ENCODE results near the gene CCDC85C. TPM values are rescaled to one million over a fixed set of nuclear protein-coding genes. Genes with fewer than 3 reads are reported as not detected.

Gene CCDC85C
- total RNA-seq, 2 experiments from 2014 or later, result 10.0 to 10.9 TPM

- DNase-seq, result no peak
- POLR2A ChIA-PET, result no interaction called here
- no peaks in the 10 kb centered on the region for H3K4me1 Mint-ChIP-seq
- H3K4me3 Mint-ChIP-seq, result no peak overlapping the region
- CTCF ChIA-PET, result interaction anchor here (0.5 kb wide), 1 partner anchor 922 kb away, joined by 4 read pairs; no protein-coding TSS in a partner anchor
- H3K36me3 Mint-ChIP-seq (ENCODE audit: low read depth), result no peaks in the 10 kb centered on the region
- H3K27me3 Mint-ChIP-seq, result no peaks in the 10 kb centered on the region
- H3K27ac Mint-ChIP-seq, result no peak overlapping the region
- no peaks in the 10 kb centered on the region for H3K9me3 Mint-ChIP-seq
Measured at GRCh38 chr14:99566390-99567354, 37.3 kb downstream of the CCDC85C start.

DNA sequence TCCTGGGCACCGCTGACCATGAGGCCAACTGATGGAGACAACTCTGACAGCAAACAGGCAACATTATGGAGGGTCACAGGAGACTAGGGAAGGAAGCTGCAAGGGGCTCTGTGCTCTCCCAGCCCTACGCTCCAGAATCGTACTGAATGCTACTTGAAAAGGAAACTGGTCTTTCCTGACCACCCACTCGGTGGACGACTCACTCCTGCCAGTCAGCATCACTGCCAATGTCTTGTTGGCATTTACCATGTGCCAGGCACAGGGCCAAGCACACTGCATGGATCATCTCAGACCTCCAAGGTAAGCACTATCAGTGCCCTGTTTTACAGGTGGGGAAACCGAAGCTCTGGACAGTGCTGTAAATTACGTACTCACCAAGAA is 38.0 kb downstream of the CCDC85C start:
- H3K4me1 Mint-ChIP-seq, result no peaks in the 10 kb centered on the region
- H3K4me3 Mint-ChIP-seq, result no peak overlapping the region
- no peaks in the 10 kb centered on the region for H3K9me3 Mint-ChIP-seq
- no peak overlapping the region for H3K27ac Mint-ChIP-seq
- DNase-seq, result no peak
- H3K27me3 Mint-ChIP-seq, result no peaks in the 10 kb centered on the region
- ChIA-PET CTCF (no interaction called here), POLR2A (no interaction called here)
- H3K36me3 Mint-ChIP-seq (ENCODE audit: low read depth), result no peaks in the 10 kb centered on the region

DNA sequence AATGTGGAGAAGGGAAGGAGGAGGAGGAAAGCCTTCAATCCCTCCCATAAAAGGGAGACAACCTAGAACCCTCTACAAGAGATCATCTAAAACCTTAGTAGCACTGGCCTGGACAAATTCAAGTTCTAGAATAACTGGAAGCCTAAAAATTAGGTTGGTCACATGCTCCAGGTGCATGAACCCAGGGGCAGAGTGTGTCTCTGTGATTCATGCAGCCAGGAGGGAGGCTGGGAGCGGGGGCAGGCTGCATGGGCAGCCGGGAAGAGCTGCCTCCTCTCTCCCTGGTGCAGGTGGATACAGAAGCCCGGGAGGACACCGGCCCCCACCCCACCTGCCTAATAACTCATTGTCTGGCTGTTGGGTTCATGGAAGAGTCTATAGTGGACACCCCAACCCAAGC is 38.6 kb downstream of the CCDC85C start:
- no peak for DNase-seq
- no peaks in the 10 kb centered on the region for H3K36me3 Mint-ChIP-seq (ENCODE audit: low read depth)
- H3K4me3 Mint-ChIP-seq, result no peak overlapping the region
- ChIA-PET POLR2A (no interaction called here), CTCF (no interaction called here)
- H3K27ac Mint-ChIP-seq, result no peak overlapping the region
- no peaks in the 10 kb centered on the region for H3K4me1 Mint-ChIP-seq
- H3K9me3 Mint-ChIP-seq, result no peaks in the 10 kb centered on the region
- H3K27me3 Mint-ChIP-seq, result no peaks in the 10 kb centered on the region

DNA sequence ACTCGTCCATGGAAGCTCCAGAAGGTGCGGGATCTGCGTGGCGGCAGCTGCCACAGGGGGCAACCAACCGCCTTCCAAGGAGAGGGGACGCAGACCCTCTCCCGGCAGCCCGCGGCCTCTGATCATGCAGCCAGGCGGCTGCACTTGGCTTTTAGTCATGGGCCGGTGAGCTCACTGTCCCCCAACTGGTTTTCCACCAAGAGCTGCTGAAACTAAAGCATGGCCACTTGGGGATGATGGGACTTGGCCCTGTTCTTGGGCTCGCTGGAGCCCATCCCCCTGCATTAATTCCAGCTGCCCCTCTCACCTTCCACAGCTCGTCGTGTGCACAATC is 39.1 kb downstream of the CCDC85C start:
- no peak overlapping the region for H3K4me3 Mint-ChIP-seq
- no peaks in the 10 kb centered on the region for H3K27me3 Mint-ChIP-seq
- H3K9me3 Mint-ChIP-seq, result no peaks in the 10 kb centered on the region
- no peak for DNase-seq
- ChIA-PET CTCF (no interaction called here), POLR2A (no interaction called here)
- H3K36me3 Mint-ChIP-seq (ENCODE audit: low read depth), result no peaks in the 10 kb centered on the region
- H3K27ac Mint-ChIP-seq, result no peak overlapping the region
- no peaks in the 10 kb centered on the region for H3K4me1 Mint-ChIP-seq

DNA sequence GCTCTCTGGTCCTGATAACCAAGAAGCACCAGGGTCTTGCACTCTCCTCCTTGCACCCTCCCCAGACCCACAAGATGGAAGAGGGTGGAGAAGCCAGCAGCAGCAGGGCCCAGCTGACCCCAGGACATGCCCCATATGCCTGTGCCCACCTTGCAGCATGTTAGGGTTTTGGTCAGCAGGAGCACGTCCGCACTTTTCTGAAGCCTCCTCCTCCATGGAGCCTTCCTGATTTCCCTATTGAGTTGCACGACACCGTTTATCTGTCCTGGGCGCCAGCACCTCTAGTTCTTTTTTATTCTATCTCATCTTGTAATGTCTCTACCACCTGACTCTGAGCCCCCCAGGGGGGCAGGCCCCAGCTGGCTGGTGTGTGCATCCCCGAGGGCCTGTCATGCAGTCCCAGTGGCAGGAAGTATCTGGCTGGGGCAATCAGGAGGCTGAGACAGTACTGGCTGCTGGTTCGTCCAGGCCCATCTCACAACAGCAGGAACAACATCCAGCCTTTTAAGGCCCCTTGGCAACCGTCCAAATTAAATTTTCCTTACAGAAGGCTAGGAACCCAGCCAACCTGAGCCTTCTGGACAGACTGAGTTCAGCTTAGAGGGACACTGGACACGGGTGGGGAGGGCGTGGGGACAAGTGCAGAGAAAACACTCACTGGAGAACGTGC is 39.6 kb downstream of the CCDC85C start:
- Mint-ChIP-seq H3K4me3 (no peak overlapping the region), H3K4me1 (no peaks in the 10 kb centered on the region), H3K27me3 (no peaks in the 10 kb centered on the region), H3K36me3 (ENCODE audit: low read depth) (no peaks in the 10 kb centered on the region), H3K27ac (no peak overlapping the region), H3K9me3 (no peaks in the 10 kb centered on the region)
- CTCF ChIA-PET, result no interaction called here
- DNase-seq, result no peak
- POLR2A ChIA-PET, result no interaction called here

DNA sequence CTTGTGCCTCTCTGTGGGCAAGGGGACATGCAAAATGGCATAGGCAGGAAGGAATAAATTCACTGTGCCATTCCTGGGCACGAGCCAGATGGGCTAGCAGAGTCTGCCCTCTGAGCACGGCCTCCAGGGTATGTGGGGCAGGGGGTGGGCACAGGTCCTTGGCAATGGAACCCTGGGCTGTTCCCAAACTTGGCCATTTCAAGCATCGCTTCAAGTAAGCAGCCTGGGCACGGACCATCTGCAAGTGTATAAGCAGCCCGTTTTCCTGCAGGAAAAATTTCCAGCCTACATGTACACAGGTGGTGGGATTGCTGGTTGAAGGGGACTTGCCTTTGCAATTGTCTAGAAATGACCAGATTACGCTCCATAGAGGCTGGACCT is 40.3 kb downstream of the CCDC85C start:
- CTCF ChIA-PET, result no interaction called here

DNA sequence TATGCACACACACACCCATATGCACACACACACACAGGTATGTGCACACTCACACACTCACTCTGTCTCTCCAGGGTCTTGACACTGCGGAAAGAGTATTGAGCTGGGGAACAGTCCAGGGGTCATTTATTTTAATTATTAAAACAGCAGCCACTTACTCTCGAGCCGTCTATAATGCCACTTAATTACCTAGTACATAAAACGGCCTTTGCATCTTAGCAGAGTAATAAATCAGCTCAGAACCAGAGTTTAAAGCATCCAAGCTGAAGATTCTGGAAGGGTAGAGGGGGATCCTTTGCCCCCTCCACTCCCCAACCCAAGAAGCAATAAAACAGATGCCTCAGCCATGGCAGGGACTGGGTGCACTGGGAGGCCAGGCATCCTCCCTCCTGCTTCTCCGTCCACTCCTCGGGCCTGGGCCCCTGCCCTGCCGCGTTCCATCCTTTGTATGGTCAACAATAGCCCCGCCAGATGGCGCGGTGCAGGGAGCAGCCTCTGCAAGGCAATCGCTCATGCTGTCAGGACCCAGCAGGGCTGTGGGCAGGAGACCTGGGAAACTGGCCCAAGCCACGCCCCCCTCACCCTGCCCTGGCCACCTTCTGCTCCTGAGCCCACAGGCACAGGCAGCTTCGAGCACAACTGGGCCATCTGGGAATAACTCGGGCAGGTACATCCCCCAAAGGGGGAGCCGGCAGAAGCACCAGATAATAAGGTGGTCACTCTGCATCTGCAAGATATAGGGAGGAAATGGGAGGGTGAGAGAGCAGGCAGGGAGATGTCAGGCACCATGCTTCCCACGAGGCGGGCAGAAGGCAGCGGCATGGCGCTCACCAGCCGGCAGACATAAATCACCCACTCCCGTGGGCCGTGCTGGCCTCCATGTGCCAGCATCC is 40.9 kb downstream of the CCDC85C start:
- no peaks in the 10 kb centered on the region for H3K4me1 Mint-ChIP-seq
- CTCF ChIA-PET, result interaction anchor here (0.6 kb wide), 1 partner anchor 1079 kb away, joined by 3 read pairs; no protein-coding TSS in a partner anchor
- no peak for DNase-seq
- POLR2A ChIA-PET, result no interaction called here
- H3K4me3 Mint-ChIP-seq, result no peak overlapping the region
- no peak overlapping the region for H3K27ac Mint-ChIP-seq
- no peaks in the 10 kb centered on the region for H3K9me3 Mint-ChIP-seq
- H3K27me3 Mint-ChIP-seq, result no peaks in the 10 kb centered on the region
- H3K36me3 Mint-ChIP-seq (ENCODE audit: low read depth), result no peaks in the 10 kb centered on the region

More for the DNA sequence above, 40.3 kb downstream of the CCDC85C start:
- no peak for DNase-seq
- Mint-ChIP-seq H3K27ac (no peak overlapping the region), H3K9me3 (no peaks in the 10 kb centered on the region), H3K4me3 (no peak overlapping the region), H3K27me3 (no peaks in the 10 kb centered on the region), H3K36me3 (ENCODE audit: low read depth) (no peaks in the 10 kb centered on the region), H3K4me1 (no peaks in the 10 kb centered on the region)
- POLR2A ChIA-PET, result no interaction called here

GRCh38 chr14:99561864-99562263 is 42.1 kb downstream of the CCDC85C start:
- POLR2A ChIA-PET, result no interaction called here
- H3K36me3 Mint-ChIP-seq (ENCODE audit: low read depth), result no peaks in the 10 kb centered on the region
- no peaks in the 10 kb centered on the region for H3K4me1 Mint-ChIP-seq
- H3K27me3 Mint-ChIP-seq, result no peaks in the 10 kb centered on the region
- no peak overlapping the region for H3K4me3 Mint-ChIP-seq
- no peak for DNase-seq
- no peaks in the 10 kb centered on the region for H3K9me3 Mint-ChIP-seq
- H3K27ac Mint-ChIP-seq, result peak overlapping the region; percentile 38
- CTCF ChIA-PET, result no interaction called here

GRCh38 chr14:99560922-99561683 is 42.9 kb downstream of the CCDC85C start:
- ChIA-PET CTCF (no interaction called here), POLR2A (no interaction called here)
- no peak overlapping the region for H3K27ac Mint-ChIP-seq
- H3K4me1 Mint-ChIP-seq, result no peaks in the 10 kb centered on the region
- DNase-seq, result no peak
- H3K27me3 Mint-ChIP-seq, result no peaks in the 10 kb centered on the region
- H3K9me3 Mint-ChIP-seq, result no peaks in the 10 kb centered on the region
- H3K4me3 Mint-ChIP-seq, result no peak overlapping the region
- no peaks in the 10 kb centered on the region for H3K36me3 Mint-ChIP-seq (ENCODE audit: low read depth)

GRCh38 chr14:99560403-99560802 is 43.6 kb downstream of the CCDC85C start:
- no peak overlapping the region for H3K27ac Mint-ChIP-seq
- H3K36me3 Mint-ChIP-seq (ENCODE audit: low read depth), result no peaks in the 10 kb centered on the region
- H3K9me3 Mint-ChIP-seq, result no peaks in the 10 kb centered on the region
- no peaks in the 10 kb centered on the region for H3K4me1 Mint-ChIP-seq
- no peak overlapping the region for H3K4me3 Mint-ChIP-seq
- ChIA-PET CTCF (no interaction called here), POLR2A (no interaction called here)
- H3K27me3 Mint-ChIP-seq, result no peaks in the 10 kb centered on the region
- DNase-seq, result no peak

GRCh38 chr14:99559286-99559990 is 44.6 kb downstream of the CCDC85C start:
- no peaks in the 10 kb centered on the region for H3K36me3 Mint-ChIP-seq (ENCODE audit: low read depth)
- ChIA-PET CTCF (no interaction called here), POLR2A (no interaction called here)
- H3K27me3 Mint-ChIP-seq, result no peaks in the 10 kb centered on the region
- DNase-seq, result no peak
- no peaks in the 10 kb centered on the region for H3K4me1 Mint-ChIP-seq
- no peak overlapping the region for H3K27ac Mint-ChIP-seq
- H3K4me3 Mint-ChIP-seq, result no peak overlapping the region
- no peaks in the 10 kb centered on the region for H3K9me3 Mint-ChIP-seq

DNA sequence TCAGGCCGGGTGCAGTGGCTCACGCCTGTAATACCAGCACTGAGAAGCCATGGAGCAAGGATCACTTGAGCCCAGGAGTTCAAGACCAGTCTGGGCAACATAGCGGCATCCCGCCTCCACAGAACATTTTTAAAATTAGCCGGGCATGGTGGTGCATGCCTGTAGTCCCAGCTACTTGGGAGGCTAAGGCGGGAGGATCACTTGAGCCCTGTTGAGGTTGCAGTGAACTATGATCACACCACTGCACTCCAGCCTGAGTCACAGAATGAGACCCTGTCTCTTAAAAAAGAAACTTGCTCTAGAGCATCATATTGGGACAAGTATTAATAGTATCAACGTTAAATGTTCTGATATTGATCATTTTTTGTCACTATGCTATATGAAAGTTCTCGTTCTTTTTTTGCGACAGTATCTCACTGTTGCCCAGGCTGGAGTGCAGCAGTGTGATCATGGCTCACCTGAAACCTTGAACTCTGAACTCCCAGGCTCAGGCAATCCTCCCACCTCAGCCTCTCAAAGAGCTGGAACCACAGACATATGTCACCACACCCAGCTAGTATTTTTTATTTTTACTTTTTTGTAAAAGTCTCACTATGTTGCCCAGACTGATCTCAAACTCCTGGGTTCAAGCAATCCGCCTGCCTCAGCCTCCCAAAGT is 47.7 kb downstream of the CCDC85C start:
- no peaks in the 10 kb centered on the region for H3K9me3 Mint-ChIP-seq
- H3K27me3 Mint-ChIP-seq, result no peaks in the 10 kb centered on the region
- H3K4me3 Mint-ChIP-seq, result no peak overlapping the region
- DNase-seq, result no peak
- H3K4me1 Mint-ChIP-seq, result no peaks in the 10 kb centered on the region
- no peaks in the 10 kb centered on the region for H3K36me3 Mint-ChIP-seq (ENCODE audit: low read depth)
- CTCF ChIA-PET, result no interaction called here
- POLR2A ChIA-PET, result no interaction called here
- H3K27ac Mint-ChIP-seq, result no peak overlapping the region

All from activated CD4-positive, alpha-beta T cell treated with anti-CD3 and anti-CD28 coated beads, Interleukin-2, amount 10 ng/mL, durations not matched to agents 7 days and 5 days (primary cell).